Measurements from ENCODE around the gene MYBBP1A. TPM values are rescaled to one million over a fixed set of nuclear protein-coding genes. Genes with fewer than 3 reads are reported as not detected.

Gene MYBBP1A
- polyA plus RNA-seq, 2 of the 4 experiments (the other 2 are of a cell fraction) = 42.9 to 95.1 TPM

DNA sequence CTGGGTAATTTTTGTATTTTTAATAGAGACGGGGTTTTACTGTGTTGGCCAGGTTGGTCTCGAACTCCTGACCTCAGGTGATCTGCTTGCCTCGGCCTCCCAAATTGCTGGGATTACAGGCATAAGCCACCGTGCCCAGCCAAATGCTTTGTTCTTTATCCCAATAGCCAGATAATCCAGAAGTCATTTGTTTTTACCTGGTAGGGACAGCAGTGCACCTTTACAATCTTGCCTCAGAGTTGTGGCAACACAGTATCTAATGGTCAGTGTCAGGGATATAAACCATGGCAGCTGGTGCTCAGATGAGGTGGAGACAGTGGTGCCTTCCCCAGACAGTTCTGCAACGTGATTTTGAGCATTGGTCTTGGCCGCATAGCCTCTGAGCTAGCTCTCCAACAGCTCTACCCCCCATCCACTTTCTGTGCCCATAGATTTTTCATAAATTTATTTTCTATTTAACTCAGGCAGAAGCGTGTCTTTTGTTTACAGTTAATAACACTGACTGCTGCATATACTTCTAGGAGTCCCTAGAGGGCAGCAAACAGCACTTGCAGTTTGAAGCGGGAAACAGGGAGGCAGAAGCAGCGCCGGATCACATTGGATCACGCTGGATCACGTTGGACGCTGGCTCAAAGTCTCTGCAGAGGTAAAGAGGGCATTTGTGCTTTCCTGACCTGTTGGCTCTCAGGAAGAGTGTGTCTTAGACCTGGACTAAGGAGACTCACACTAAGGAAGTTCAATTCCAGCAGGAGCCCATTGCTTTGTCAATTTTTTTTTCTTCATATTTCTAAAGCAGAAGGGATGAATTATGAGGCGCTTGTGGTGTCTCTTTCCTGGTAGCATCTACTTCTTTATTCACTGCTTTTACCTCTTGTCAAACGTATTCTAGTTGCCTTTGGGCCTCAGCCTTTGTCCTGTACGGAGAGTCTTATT lies 10.3 kb upstream of the MYBBP1A start (continued):
- TF ChIP-seq, protein P1, sequence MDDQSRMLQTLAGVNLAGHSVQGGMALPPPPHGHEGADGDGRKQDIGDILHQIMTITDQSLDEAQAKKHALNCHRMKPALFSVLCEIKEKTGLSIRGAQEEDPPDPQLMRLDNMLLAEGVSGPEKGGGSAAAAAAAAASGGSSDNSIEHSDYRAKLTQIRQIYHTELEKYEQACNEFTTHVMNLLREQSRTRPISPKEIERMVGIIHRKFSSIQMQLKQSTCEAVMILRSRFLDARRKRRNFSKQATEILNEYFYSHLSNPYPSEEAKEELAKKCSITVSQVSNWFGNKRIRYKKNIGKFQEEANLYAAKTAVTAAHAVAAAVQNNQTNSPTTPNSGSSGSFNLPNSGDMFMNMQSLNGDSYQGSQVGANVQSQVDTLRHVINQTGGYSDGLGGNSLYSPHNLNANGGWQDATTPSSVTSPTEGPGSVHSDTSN (IDR thresholded peaks at IDR 0.05) = no peak
- TF ChIP-seq, protein P2, sequence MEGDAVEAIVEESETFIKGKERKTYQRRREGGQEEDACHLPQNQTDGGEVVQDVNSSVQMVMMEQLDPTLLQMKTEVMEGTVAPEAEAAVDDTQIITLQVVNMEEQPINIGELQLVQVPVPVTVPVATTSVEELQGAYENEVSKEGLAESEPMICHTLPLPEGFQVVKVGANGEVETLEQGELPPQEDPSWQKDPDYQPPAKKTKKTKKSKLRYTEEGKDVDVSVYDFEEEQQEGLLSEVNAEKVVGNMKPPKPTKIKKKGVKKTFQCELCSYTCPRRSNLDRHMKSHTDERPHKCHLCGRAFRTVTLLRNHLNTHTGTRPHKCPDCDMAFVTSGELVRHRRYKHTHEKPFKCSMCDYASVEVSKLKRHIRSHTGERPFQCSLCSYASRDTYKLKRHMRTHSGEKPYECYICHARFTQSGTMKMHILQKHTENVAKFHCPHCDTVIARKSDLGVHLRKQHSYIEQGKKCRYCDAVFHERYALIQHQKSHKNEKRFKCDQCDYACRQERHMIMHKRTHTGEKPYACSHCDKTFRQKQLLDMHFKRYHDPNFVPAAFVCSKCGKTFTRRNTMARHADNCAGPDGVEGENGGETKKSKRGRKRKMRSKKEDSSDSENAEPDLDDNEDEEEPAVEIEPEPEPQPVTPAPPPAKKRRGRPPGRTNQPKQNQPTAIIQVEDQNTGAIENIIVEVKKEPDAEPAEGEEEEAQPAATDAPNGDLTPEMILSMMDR (IDR thresholded peaks at IDR 0.05) = peak; percentile 96
- TF ChIP-seq ESRRA (IDR thresholded peaks at IDR 0.05; ENCODE audit: borderline replicate concordance, low read length) = no peak
- TF ChIP-seq TP53 (CRISPR knock-in tag; IDR thresholded peaks at IDR 0.05) = no peak
- TF ChIP-seq, protein P3, sequence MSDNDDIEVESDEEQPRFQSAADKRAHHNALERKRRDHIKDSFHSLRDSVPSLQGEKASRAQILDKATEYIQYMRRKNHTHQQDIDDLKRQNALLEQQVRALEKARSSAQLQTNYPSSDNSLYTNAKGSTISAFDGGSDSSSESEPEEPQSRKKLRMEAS (IDR thresholded peaks at IDR 0.05) = peak; percentile 97
- no peak for TF ChIP-seq FOSL2 (IDR thresholded peaks at IDR 0.05)
- TF ChIP-seq FOSL2 (CRISPR knock-in tag; IDR thresholded peaks at IDR 0.05) = no peak
- TF ChIP-seq CHD2 (IDR thresholded peaks at IDR 0.05; ENCODE audit: low read length, partially characterized antibody) = no peak
- TF ChIP-seq, protein P4, sequence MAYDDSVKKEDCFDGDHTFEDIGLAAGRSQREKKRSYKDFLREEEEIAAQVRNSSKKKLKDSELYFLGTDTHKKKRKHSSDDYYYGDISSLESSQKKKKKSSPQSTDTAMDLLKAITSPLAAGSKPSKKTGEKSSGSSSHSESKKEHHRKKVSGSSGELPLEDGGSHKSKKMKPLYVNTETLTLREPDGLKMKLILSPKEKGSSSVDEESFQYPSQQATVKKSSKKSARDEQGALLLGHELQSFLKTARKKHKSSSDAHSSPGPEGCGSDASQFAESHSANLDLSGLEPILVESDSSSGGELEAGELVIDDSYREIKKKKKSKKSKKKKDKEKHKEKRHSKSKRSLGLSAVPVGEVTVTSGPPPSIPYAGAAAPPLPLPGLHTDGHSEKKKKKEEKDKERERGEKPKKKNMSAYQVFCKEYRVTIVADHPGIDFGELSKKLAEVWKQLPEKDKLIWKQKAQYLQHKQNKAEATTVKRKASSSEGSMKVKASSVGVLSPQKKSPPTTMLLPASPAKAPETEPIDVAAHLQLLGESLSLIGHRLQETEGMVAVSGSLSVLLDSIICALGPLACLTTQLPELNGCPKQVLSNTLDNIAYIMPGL (CRISPR knock-in tag; IDR thresholded peaks at IDR 0.05; ENCODE audit: borderline replicate concordance) = no peak
- TF ChIP-seq NFE2L2 (conservative IDR thresholded peaks at IDR 0.05; ENCODE audit: low read length) = no peak
- TF ChIP-seq KDM5A (IDR thresholded peaks at IDR 0.05) = no peak
- TF ChIP-seq PHF8 (IDR thresholded peaks at IDR 0.05; ENCODE audit: borderline replicate concordance, low read depth) = no peak
- peak; percentile 7; the same call in 1 of the 2 replicates for TF ChIP-seq NPAS2 (CRISPR knock-in tag; IDR thresholded peaks at IDR 0.05; ENCODE audit: borderline replicate concordance)
- no peak for TF ChIP-seq HEYL (CRISPR knock-in tag; IDR thresholded peaks at IDR 0.05)
- TF ChIP-seq FOSB (CRISPR knock-in tag; IDR thresholded peaks at IDR 0.05) = no peak

DNA sequence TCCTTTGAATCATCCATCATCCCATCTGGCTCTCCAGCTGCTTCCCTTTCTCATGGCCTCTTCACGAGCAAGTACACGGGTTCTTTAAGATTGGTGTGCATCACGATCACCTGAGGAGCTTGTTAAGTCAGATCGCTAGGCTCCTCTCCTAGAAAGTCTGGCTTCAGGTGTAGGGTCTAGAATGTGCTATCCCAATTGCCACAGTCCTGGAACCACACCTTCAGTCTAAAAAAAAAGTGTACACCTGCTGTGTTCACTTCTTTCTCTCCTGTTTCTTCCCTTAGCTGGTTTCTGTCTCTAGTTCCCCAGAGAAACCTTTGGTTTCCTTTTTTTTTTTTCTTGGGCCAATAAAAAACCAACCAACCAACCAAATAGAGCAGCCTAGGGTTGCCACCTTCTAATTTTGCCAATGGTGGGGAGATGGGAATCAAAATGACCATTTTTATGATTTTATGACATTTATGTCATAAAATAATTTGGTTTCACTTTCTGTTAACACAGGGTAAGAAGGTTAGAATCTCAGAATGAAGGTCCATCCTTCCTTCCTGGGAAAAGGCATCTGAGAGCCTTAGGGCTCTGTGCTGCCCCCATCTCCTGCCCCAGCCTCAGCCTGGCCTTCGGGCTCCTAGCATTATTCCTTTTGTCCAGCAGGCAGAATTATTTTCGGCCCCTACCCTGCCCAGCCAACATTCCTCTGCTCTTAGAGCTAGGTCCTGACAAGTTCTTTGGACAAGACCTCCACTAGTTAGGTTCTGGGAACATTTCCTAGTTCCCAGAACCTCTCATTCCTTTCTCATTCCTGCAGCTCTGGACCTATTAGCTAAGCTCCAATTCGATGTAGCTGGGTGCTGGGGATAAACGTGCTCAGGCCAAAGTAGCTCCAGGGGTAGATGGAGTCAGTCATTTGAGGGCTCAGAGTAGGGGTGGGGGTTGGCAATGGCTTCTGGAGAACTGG lies 7.1 kb upstream of the MYBBP1A start:
- Histone ChIP-seq H3K4me3 (no peak overlapping the region), H3K9me3 (no peaks in the 10 kb centered on the region), H3K4me2 (0 out of 3 replicates have a peak overlapping the region, but pooled peaks have one; percentile 1), H3K4me1 (0 out of 3 replicates have a peak, but pooled peaks cover 4% of the 10 kb centered on the region), H3K27ac (no peak overlapping the region)
- 66% methylated on average over 8 of the region's 8 CpGs for WGBS (ENCODE audit: missing lambda C conversion rate)
- FAIRE-seq = no peak
- DNase-seq (ENCODE audit: low read depth in 1 of 2, low spot score in 1 of 2) = no peak
- CTCF ChIA-PET = interaction anchor here (0.6 to 2.5 kb wide), 9 partner anchors 15 to 141 kb away, joined by 3 to 23 read pairs (median 3); partner anchors contain the start of gene SMTNL2
- POLR2A ChIA-PET = no interaction called here
- no peak for ATAC-seq
- TF ChIP-seq RAD21 (conservative IDR thresholded peaks at IDR 0.05 in 1 of 2, IDR thresholded peaks at IDR 0.05 in 1 of 2) (no peak), BHLHE40 (IDR thresholded peaks at IDR 0.05; ENCODE audit: low read depth, low read length) (no peak), HOXA7 (CRISPR knock-in tag; IDR thresholded peaks at IDR 0.05) (no peak), KDM1A (IDR thresholded peaks at IDR 0.05; ENCODE audit: low read depth) (no peak), CEBPB (IDR thresholded peaks at IDR 0.05) (no peak), NR3C1 (IDR thresholded peaks at IDR 0.05) (no peak), RCOR1 (IDR thresholded peaks at IDR 0.05; ENCODE audit: low read depth, low read length) (no peak), ZSCAN20 (CRISPR knock-in tag; IDR thresholded peaks at IDR 0.05) (no peak), MYC (IDR thresholded peaks at IDR 0.05; ENCODE audit: borderline replicate concordance, low read length) (no peak), FOSL2 (IDR thresholded peaks at IDR 0.05) (no peak), FOSL2 (CRISPR knock-in tag; IDR thresholded peaks at IDR 0.05) (no peak), CHD4 (IDR thresholded peaks at IDR 0.05; ENCODE audit: borderline replicate concordance) (no peak), RFX5 (IDR thresholded peaks at IDR 0.05) (no peak), JUNB (IDR thresholded peaks at IDR 0.05) (no peak), ZNF302 (CRISPR knock-in tag; IDR thresholded peaks at IDR 0.05) (no peak), CBX8 (IDR thresholded peaks at IDR 0.05) (no peak)
- TF ChIP-seq, protein P5, sequence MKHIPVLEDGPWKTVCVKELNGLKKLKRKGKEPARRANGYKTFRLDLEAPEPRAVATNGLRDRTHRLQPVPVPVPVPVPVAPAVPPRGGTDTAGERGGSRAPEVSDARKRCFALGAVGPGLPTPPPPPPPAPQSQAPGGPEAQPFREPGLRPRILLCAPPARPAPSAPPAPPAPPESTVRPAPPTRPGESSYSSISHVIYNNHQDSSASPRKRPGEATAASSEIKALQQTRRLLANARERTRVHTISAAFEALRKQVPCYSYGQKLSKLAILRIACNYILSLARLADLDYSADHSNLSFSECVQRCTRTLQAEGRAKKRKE (CRISPR knock-in tag; IDR thresholded peaks at IDR 0.05; ENCODE audit: low read depth) = no peak
- TF ChIP-seq, protein P6, sequence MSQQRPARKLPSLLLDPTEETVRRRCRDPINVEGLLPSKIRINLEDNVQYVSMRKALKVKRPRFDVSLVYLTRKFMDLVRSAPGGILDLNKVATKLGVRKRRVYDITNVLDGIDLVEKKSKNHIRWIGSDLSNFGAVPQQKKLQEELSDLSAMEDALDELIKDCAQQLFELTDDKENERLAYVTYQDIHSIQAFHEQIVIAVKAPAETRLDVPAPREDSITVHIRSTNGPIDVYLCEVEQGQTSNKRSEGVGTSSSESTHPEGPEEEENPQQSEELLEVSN (IDR thresholded peaks at IDR 0.05; ENCODE audit: borderline replicate concordance, low read depth) = no peak
